Vagina (tissue), 2 donors: ENCODE data around the gene SLC23A1.

Experiments used
- POLR2A ChIP-seq, 2 donors: fragments of 450-650 bp; IDR thresholded peaks; one replicate each; pipeline ENCODE4 v1.6.1; 2017; ENCODE audit warnings: antibody characterized with exemption in 2 of 2, mild to moderate bottlenecking in 2 of 2, moderate library complexity in 2 of 2
- POLR2AphosphoS5 ChIP-seq, 2 donors: sonication (generic); formaldehyde crosslinking; IDR thresholded peaks; one replicate each; pipeline ENCODE4 v1.9.0; 2017; ENCODE audit warnings: antibody characterized with exemption in 2 of 2, mild to moderate bottlenecking in 2 of 2, low read depth in 1 of 2; ENCODE audit not compliant: insufficient read depth in 1 of 2
- TF ChIP-seq, protein P1 (sequence below), 3 experiments: fragments of 450-650 bp in 2 of 3; fragments of 200-600 bp in 1 of 3; sonication (generic) in 1 of 3; IDR thresholded peaks; one replicate each; pipeline ENCODE4 v1.5.1; 2017 to 2019; ENCODE audit warnings: antibody characterized with exemption in 3 of 3, mild to moderate bottlenecking in 2 of 3, moderate library complexity in 2 of 3

DNA sequence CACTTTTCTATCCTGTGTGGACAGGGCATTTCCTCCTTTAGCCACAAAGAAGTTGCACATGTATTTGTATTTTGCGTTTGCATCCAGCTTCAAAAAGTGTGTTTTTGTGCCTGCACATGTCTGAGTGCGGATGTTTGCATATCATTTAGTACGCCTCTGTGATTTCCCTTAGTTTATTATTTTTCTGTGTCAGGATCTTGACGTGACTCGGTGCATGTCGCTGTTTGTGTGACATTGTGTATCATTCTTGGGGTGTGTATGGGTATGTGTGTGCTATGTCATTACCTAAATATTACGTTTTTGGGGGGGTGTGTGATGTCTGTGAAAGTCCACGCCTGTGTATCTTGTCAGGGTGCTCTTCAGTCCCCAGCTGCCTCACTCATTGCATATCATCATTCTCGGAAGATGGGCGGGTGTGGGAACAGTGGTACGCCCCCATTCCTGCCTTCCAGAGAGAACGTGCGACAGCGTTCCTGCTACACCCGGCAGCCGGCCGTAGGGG lies 41.9 kb downstream of the SLC23A1 start:
- TF ChIP-seq, protein P1, sequence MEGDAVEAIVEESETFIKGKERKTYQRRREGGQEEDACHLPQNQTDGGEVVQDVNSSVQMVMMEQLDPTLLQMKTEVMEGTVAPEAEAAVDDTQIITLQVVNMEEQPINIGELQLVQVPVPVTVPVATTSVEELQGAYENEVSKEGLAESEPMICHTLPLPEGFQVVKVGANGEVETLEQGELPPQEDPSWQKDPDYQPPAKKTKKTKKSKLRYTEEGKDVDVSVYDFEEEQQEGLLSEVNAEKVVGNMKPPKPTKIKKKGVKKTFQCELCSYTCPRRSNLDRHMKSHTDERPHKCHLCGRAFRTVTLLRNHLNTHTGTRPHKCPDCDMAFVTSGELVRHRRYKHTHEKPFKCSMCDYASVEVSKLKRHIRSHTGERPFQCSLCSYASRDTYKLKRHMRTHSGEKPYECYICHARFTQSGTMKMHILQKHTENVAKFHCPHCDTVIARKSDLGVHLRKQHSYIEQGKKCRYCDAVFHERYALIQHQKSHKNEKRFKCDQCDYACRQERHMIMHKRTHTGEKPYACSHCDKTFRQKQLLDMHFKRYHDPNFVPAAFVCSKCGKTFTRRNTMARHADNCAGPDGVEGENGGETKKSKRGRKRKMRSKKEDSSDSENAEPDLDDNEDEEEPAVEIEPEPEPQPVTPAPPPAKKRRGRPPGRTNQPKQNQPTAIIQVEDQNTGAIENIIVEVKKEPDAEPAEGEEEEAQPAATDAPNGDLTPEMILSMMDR (IDR thresholded peaks at IDR 0.05) = no peak
- no peak for TF ChIP-seq POLR2AphosphoS5 (IDR thresholded peaks at IDR 0.05; ENCODE audit: insufficient read depth in 1 of 2, low read depth in 1 of 2)
- TF ChIP-seq POLR2A (IDR thresholded peaks at IDR 0.05) = no peak
